Esophagus squamous epithelium (tissue), 5 donors: ENCODE results near the gene HOXA4. TPM values are rescaled to one million over a fixed set of nuclear protein-coding genes. Genes with fewer than 3 reads are reported as not detected.

Experiments used
- DNase-seq: peaks from one replicate; lab custom pipeline; 2025; lab: John Stamatoyannopoulos, UW
- H3K27ac ChIP-seq, 4 donors: fragments of 200-600 bp; sonication (generic); one replicate each; pipeline ENCODE4 v1.5.1; 2016 to 2019; ENCODE audit warnings: mild to moderate bottlenecking in 1 of 4
- H3K27me3 ChIP-seq, 4 donors: fragments of 200-600 bp; sonication (generic); 1 replicate in 3 of 4; 2 replicates in 1 of 4; pipeline versions ENCODE4 v1.5.1 to v1.6.0; 2017 to 2021; ENCODE audit warnings: antibody characterized with exemption in 1 of 4
- H3K36me3 ChIP-seq, 3 donors: fragments of 200-600 bp; sonication (generic); one replicate each; pipeline ENCODE4 v1.5.1; 2016 to 2019
- H3K4me1 ChIP-seq, 3 donors: fragments of 200-600 bp; sonication (generic); one replicate each; pipeline ENCODE4 v1.5.1; 2017 to 2019
- H3K4me3 ChIP-seq, 4 donors: fragments of 200-600 bp; sonication (generic); 1 replicate in 3 of 4; 2 replicates in 1 of 4; pipeline ENCODE4 v1.5.1; 2016 to 2019; ENCODE audit warnings: mild to moderate bottlenecking in 2 of 4, moderate library complexity in 1 of 4
- H3K9me3 ChIP-seq, 3 donors: fragments of 200-600 bp; sonication (generic); one replicate each; pipeline ENCODE4 v1.5.1; 2016 to 2019
- POLR2A ChIP-seq, 4 donors: fragments of 450-650 bp; IDR thresholded peaks; one replicate each; pipeline ENCODE4 v1.6.1; 2017; ENCODE audit warnings: antibody characterized with exemption in 4 of 4, mild to moderate bottlenecking in 4 of 4, moderate library complexity in 3 of 4
- WGBS, 2 donors: methylation state at CpG; one replicate each; pipeline ENCODE4 v1.1.5; 2018; 5-methylcytosine and 5-hydroxymethylcytosine counted together
- intact Hi-C: fragments of 100-400 bp; cut with DNase I; formaldehyde crosslinking; loops from one replicate; pipeline ENCODE4 v1.15.0; 2022
- total RNA-seq, 4 donors: library from RNA; depleted of rRNA; stranded (reverse); fragments of >200 nt; gene quantifications; one replicate each; pipeline ENCODE4 v1.1.0, GENCODE V29; 2016
- TF ChIP-seq, protein P1 (sequence below), 6 experiments: fragments of 450-650 bp in 4 of 6; fragments of 200-600 bp in 2 of 6; sonication (generic) in 2 of 6; IDR thresholded peaks; one replicate each; pipeline ENCODE4 v1.5.1; 2016 to 2019; ENCODE audit warnings: antibody characterized with exemption in 6 of 6, mild to moderate bottlenecking in 4 of 6, moderate library complexity in 4 of 6
- donor health status: DM: yes; HTN: yes; CAD: no.

The HOXA4 gene
- total RNA-seq, 4 donors from 2014 or later, result 2.9 to 6.7 (median 4.1) TPM

DNA sequence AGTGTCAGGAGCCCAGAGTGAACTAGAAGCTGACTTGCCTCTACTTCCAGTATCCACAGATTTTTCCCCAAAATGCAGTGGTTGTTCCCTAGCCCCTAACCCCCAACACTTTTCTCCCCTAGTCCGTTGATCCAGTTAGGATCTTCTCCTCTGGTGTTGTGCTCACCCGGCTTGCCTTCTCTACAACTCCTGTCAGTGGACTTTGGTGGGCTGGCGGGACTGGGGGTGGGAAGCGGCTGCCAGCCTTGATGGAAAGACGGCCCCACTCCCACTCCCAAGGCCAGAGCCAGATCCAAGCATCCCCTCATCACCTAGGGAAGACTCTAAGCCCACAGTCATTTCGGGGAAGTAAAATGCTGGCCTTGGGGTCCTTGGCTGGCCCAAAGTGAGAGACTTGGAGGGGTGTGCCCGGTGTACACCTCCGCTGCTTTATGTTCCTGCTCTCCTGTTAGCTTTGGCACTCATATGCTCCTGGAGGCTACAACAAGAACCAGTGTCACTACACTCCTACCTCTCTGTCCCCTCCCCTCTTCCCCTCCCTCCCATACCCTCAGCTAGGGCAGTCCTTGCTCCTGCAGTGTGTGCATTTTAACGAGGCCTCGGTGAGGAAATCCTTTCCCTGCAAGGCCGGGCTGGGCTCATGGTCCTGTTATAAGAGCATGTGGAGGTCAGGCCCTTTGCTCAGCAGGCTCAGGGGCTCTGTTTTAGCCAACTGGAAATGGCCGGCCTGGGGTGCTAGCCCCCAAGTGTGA, 44.5 kb upstream of the HOXA4 start:
- Histone ChIP-seq H3K27ac (no peak overlapping the region), H3K27me3 (peaks cover 46 to 100% (median 73%) of the 10 kb centered on the region in 4 donors), H3K4me1 (peaks cover 27 to 49% (median 31%) of the 10 kb centered on the region in 3 donors), H3K36me3 (no peaks in the 10 kb centered on the region), H3K9me3 (no peaks in the 10 kb centered on the region), H3K4me3 (no peak overlapping the region)
- WGBS, 2 donors, result 64 to 68% methylated on average over 4 to 7 of the region's 12 CpGs
- intact Hi-C loops, result no loop called here
- TF ChIP-seq, protein P1, sequence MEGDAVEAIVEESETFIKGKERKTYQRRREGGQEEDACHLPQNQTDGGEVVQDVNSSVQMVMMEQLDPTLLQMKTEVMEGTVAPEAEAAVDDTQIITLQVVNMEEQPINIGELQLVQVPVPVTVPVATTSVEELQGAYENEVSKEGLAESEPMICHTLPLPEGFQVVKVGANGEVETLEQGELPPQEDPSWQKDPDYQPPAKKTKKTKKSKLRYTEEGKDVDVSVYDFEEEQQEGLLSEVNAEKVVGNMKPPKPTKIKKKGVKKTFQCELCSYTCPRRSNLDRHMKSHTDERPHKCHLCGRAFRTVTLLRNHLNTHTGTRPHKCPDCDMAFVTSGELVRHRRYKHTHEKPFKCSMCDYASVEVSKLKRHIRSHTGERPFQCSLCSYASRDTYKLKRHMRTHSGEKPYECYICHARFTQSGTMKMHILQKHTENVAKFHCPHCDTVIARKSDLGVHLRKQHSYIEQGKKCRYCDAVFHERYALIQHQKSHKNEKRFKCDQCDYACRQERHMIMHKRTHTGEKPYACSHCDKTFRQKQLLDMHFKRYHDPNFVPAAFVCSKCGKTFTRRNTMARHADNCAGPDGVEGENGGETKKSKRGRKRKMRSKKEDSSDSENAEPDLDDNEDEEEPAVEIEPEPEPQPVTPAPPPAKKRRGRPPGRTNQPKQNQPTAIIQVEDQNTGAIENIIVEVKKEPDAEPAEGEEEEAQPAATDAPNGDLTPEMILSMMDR (IDR thresholded peaks at IDR 0.05), result no peak
- TF ChIP-seq POLR2A (IDR thresholded peaks at IDR 0.05), result no peak
- DNase-seq, result no peak

DNA sequence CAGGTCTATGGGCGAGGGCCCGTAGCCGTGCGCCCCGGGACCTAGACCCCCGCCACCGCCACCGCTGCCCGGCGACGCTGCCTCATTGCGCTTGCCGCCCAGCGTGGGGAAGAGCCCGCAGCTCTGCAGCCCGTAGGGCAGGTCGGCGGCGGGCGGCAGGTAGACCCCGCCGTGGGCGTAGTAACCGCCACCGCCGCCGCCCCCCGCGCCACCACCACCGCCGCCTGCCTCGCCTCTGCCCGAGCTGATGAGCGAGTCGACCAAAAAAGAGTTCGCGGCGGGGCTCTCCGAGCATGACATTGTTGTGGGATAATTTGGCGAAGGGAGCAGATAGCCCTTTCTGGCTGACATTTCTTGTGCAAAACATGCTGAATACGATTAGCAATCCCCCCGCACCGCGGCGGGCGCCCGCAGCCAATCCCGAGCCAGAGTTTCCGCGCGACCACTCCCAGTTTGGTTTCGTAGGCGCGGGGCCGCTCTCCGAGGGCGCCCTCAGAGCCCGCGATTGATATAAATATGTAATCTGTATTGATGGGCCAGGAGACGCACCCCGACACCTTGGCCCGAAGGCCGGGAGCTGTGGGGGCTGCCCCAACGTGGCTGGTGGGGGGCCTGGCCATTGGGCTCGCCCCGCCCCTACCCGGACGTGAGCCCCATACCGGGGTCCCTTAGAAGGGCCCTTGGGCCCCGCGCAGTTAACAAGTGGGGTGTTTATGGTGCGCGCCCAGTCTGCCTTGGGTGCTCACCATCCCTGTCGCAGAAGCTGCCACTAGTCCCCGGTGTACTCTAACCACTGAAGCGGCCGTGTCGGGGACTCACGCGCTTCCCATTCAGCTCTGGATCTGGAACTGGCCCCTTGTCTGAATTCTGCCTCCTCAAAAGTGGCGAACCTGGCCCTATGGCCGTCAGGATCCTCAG, 43.7 kb upstream of the HOXA4 start, which contains the start of gene HOXA10:
Gene HOXA10, minus strand, starts transcription at position 365 of the 918 bp plus-strand sequence. Its CDS starts 14 bp downstream, at position 351.
- WGBS, 2 donors, result 25 to 30% methylated on average over 5 to 17 of the region's 82 CpGs
- Histone ChIP-seq H3K36me3 (no peaks in the 10 kb centered on the region), H3K4me3 (peak within 1 kb of the TSS; percentile 19 to 70 (median 46)), H3K9me3 (no peaks in the 10 kb centered on the region), H3K27me3 (peaks cover 52 to 100% (median 72%) of the 10 kb centered on the region in 4 donors), H3K4me1 (peaks cover 29 to 49% (median 33%) of the 10 kb centered on the region in 3 donors), H3K27ac (no peak within 1 kb of the TSS)
- intact Hi-C loops, result no loop called here
- no peak for DNase-seq
- TF ChIP-seq, protein P1 (IDR thresholded peaks at IDR 0.05), result no peak
- TF ChIP-seq POLR2A (IDR thresholded peaks at IDR 0.05), result no peak

GRCh38 chr7:27173511-27173955, 43.0 kb upstream of the HOXA4 start:
- TF ChIP-seq POLR2A (IDR thresholded peaks at IDR 0.05), result no peak
- TF ChIP-seq, protein P1 (IDR thresholded peaks at IDR 0.05), result no peak
- intact Hi-C loops, result no loop called here
- H3K36me3 ChIP-seq, result no peaks in the 10 kb centered on the region
- H3K4me1 ChIP-seq, result peaks cover 29 to 54% (median 34%) of the 10 kb centered on the region in 3 donors
- no peaks in the 10 kb centered on the region for H3K9me3 ChIP-seq
- H3K4me3 ChIP-seq, result peak overlapping the region; percentile 19 to 70 (median 46)
- WGBS, 2 donors, result 0% methylated on average over 1 of the region's 59 CpGs; no CpG with 5 or more reads in 1 of the 2 donors
- no peak for DNase-seq
- peaks cover 50 to 100% (median 69%) of the 10 kb centered on the region in 4 donors for H3K27me3 ChIP-seq
- H3K27ac ChIP-seq, result no peak overlapping the region

DNA sequence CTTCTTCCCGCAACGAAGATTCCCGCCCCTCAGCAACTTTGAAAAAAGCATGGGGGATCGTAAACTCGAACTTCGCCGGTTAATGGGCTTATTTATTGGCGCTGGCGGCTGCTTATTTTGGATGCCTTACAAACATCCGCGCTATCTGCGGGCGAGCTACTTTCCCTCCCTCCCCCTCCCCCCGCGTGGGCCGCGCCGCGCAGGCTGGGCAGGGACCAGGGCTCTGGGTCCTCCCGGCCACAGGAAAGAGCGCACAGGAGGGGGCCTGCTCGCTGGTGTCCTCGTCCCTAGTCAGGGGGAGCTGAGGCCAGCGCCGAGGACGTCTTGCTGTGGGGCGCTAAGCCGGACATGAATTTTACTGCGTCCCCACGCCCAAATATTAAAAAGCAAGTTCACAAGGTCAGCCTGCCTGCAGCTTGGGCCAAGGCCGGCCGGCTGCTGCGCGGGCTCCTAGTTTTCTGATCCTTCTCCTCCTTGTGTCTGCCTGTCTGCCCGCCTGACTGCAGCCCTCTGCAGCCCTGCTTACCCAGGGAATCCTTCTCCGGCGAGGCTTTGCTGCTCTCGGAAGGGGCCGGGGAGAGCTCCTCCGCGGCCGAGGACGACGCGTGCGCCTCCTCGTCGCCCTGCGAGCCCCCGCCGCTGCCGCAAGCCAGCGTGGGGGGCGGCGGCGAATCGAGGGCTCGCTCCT, 42.4 kb upstream of the HOXA4 start:
- Histone ChIP-seq H3K4me3 (peak overlapping the region; percentile 19 to 70 (median 46)), H3K27ac (no peak overlapping the region), H3K9me3 (no peaks in the 10 kb centered on the region), H3K36me3 (no peaks in the 10 kb centered on the region), H3K27me3 (peaks cover 54 to 100% (median 70%) of the 10 kb centered on the region in 4 donors), H3K4me1 (peaks cover 29 to 57% (median 34%) of the 10 kb centered on the region in 3 donors)
- 7 to 17% methylated on average over 11 to 17 of the region's 58 CpGs for WGBS, 2 donors
- intact Hi-C loops, result no loop called here
- DNase-seq, result no peak
- TF ChIP-seq, protein P1 (IDR thresholded peaks at IDR 0.05), result no peak
- no peak for TF ChIP-seq POLR2A (IDR thresholded peaks at IDR 0.05)
